GM21423 (cell line): Measurements from ENCODE around the gene KCND3.

ENCODE experiments used
- ATAC-seq: cut with Tn5 transposase; IDR thresholded peaks from one replicate; pipeline ENCODE4 v1.9.1; 2021; ENCODE audit warnings: mild to moderate bottlenecking, moderate library complexity; ENCODE audit not compliant: unreplicated experiment

KCND3 gene

GRCh38 chr1:111921948-111922347, 67.5 kb downstream of the KCND3 start:
- no peak for ATAC-seq

- ATAC-seq, result no peak
These were observed 69.0 kb downstream of the KCND3 start for GRCh38 chr1:111920221-111921024.

GRCh38 chr1:111911776-111912515, 77.5 kb downstream of the KCND3 start:
- no peak for ATAC-seq

- no peak for ATAC-seq
These were observed 78.4 kb downstream of the KCND3 start for GRCh38 chr1:111911061-111911460.

GRCh38 chr1:111909030-111909429, 80.4 kb downstream of the KCND3 start:
- ATAC-seq, result no peak

- ATAC-seq, result no peak
These were observed 81.4 kb downstream of the KCND3 start for GRCh38 chr1:111908011-111908621.

- ATAC-seq, result no peak
These were observed 82.1 kb downstream of the KCND3 start for GRCh38 chr1:111907321-111907720.

GRCh38 chr1:111906816-111907215, 82.7 kb downstream of the KCND3 start:
- no peak for ATAC-seq

- no peak for ATAC-seq
These were observed 83.4 kb downstream of the KCND3 start for GRCh38 chr1:111906111-111906510.

GRCh38 chr1:111904478-111905218, 84.8 kb downstream of the KCND3 start:
- no peak for ATAC-seq

- no peak for ATAC-seq
These were observed 85.5 kb downstream of the KCND3 start for GRCh38 chr1:111903871-111904449.

- ATAC-seq, result no peak
These were observed 86.2 kb downstream of the KCND3 start for GRCh38 chr1:111903148-111903870.

- no peak for ATAC-seq
These were observed 94.0 kb downstream of the KCND3 start for GRCh38 chr1:111895469-111895868.

- ATAC-seq, result no peak
These were observed 94.5 kb downstream of the KCND3 start for GRCh38 chr1:111895017-111895416.

GRCh38 chr1:111894497-111894896, 95.0 kb downstream of the KCND3 start:
- ATAC-seq, result no peak

- ATAC-seq, result no peak
These were observed 97.9 kb downstream of the KCND3 start for GRCh38 chr1:111891566-111891965.

- no peak for ATAC-seq
These were observed 100.6 kb downstream of the KCND3 start for GRCh38 chr1:111888740-111889376.

- no peak for ATAC-seq
These were observed 101.6 kb downstream of the KCND3 start for GRCh38 chr1:111887875-111888274.

GRCh38 chr1:111887385-111887784, 102.1 kb downstream of the KCND3 start:
- ATAC-seq, result no peak

GRCh38 chr1:111886741-111887140, 102.7 kb downstream of the KCND3 start:
- ATAC-seq, result no peak
